GM18868 (cell line): ENCODE data around the gene POU2AF2.
"Not testable (repeated sequence)": the region's sequence is repeated elsewhere in the genome, so short reads cannot be mapped to it uniquely, and the experiment has no call there.

ENCODE experiments used
- ATAC-seq: cut with Tn5 transposase; IDR thresholded peaks from one replicate; pipeline ENCODE4 v1.9.1; 2021; ENCODE audit warnings: mild to moderate bottlenecking, moderate library complexity; ENCODE audit not compliant: unreplicated experiment

Gene POU2AF2, protein sequence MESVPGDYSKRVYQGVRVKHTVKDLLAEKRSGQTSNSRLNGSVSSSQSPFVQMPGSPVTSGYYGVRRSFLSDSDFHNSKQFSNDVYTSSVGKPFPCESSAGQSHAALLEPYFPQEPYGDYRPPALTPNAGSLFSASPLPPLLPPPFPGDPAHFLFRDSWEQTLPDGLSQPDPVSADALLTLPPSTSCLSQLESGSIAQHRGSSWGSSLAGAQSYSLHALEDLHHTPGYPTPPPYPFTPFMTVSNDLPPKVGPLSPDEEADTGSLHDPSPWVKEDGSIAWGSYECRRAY

DNA sequence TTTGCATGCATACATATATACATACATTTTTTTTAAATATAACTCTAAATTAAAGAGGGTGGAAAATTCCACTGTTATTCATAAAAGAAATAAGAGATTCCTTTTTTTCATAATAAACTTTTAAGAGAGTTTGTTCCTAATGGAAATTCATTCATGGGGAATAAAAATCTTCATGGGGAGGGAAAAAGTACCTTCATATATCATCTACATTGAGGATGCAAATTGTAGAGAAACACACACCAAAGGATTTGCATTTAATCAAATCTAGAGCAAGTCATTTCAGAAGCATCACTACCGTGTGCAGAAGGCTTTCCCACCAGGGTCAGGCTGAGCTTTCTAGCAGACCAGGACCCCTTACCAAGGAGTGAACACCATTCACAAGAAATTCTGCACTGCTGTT, at the start of gene POU2AF2:
Gene POU2AF2 (plus strand): TSS at position 301 of the 400 bp plus-strand sequence. CDS start 129 bp downstream, outside the sequence.
- no peak for ATAC-seq

DNA sequence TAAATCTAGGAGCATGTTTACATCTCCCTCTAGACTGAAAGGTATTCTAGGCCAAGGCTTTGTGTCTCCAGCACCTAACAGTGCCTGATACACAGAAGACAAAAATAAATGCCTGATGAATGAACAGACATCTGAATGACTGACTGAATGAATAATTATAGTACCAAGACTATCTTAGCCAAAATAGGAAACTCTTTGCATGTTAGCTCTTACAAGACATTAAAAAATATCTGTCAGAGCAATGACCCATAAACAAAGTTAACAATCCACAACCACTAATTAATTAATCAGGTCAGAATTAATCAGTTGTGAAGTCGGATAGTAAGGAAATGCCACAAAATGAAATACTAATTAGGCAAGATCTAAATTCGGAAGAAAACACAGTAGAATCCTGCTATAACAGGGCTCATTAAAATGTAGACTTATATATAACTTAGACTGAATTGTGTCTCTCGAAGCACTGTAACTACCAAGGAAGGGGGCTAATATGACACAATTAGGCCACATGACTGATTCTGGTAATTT, 45.5 kb upstream of the POU2AF2 start:
- no peak for ATAC-seq

DNA sequence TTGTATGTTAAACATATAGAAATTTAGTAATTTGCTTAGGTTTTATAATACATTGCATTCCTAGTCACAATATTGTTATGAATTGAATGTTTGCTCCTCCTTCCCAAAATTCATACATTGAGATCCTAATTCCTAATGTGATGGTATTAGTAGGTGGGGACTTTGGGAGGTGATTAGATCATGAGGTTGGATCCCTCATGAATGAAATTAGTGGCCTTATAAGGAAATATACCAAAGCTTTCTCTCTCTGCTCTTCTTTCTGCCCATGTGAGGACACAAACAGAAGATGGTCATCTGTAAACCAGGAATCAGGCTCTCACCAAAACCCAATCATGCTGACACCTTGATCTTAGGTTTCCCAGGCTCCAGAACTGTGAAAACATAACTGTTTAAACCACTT, 41.3 kb upstream of the POU2AF2 start:
- no peak for ATAC-seq

DNA sequence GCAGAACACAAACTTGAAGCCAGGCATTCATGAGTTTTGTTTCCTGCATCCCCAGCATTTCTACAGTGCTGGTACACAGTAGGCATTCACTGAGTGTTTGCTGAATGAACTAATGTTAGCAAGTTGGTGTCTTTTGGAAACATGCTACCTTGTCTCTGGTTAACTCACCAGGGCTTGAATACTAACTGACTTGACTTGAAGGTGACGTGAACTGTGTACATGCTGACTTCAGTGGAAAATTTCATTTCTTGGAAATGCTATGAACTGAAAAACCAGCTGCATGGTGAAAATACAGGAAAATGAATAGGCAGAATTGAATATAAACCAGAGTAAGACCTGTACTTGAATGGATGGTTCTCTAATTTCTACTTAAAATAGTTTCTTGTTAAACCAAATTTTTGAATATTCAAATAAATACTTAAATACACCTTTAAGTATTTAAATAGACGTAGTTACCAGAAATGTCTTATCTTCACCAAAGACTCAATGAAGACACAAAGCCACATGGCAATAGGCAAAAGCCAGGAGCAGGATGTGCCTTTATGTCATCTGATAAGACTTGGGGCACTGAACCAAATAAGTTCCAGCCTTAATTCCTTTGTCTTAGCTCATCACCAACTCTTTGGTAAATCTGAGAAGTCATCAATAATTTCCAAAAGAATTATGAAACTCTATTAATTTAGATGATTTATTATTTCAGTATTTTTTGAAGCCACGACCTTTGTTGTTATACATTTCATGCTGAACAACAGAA, 39.7 kb upstream of the POU2AF2 start:
- ATAC-seq, result no peak

DNA sequence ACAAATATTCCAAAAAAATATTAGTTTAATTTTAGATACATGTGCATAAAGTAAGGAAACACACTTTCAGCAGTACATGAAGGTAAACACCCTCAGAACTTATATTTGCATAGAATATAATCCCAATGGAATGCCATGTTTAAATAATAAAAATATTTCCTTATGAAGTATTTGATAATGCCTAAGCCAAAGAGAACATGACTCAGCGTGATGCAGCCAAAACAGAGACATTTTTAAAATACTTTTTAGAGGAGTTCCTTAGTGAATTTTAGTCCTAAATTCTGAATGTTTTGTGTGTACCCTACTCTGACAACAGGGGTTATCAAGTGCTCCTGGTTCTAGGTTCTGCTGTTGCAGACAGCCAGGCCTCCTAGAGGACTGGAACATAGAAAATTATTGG, 39.1 kb upstream of the POU2AF2 start:
- no peak for ATAC-seq

DNA sequence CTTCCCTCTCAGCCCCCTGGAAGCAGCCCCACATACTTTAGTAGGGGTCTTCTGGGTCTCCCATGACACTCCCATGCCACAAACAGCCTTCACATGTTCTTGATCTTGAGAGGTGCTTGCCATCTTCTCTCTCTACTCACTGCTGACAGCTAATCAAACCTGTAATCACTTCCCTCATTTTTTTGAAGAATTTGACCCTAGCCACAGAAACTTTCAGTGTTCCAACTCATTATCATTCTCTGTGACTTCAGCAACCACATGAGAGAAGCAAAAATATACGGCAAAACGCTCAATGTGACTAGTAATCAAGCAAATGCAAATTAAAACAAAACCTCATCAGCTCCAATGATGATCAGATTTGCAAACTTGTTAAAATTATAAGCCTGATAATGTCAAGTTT, 38.3 kb upstream of the POU2AF2 start:
- no peak for ATAC-seq

DNA sequence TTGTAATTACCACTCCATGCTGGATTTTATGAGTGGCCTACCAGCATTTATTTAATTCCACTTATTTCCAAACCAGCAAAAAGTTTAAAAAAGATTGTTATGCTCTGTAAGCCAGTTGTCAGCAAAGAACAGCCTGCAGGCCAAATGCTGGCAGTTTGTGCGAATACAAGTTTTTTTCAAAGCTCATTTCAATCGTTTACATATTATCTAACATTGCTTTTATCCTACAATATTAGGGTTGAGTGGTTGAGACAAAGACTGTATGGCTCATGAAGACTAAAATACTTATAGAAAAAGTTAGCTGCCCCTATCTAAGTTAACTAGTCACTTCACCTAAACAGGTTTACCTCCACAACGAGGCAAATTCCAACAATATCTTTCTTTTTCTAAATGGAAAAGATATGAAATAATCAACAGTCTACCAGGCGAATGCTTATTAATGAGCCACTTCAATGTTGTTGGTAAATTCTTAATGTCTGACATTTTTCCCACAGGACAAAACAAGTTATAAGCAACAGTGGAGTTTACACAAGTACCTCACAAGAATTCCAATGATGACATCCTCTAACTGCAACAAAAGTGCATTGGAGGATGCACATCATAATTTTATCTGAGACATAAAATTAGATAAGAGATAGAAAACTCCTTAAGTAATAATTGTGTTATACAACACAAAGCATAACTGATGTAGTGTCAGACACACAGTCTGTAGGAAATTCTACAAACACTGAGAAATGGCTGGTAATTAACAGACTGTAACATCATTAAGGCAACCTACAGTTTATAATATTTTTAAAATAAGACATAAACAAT, 35.8 kb upstream of the POU2AF2 start:
- no peak for ATAC-seq

DNA sequence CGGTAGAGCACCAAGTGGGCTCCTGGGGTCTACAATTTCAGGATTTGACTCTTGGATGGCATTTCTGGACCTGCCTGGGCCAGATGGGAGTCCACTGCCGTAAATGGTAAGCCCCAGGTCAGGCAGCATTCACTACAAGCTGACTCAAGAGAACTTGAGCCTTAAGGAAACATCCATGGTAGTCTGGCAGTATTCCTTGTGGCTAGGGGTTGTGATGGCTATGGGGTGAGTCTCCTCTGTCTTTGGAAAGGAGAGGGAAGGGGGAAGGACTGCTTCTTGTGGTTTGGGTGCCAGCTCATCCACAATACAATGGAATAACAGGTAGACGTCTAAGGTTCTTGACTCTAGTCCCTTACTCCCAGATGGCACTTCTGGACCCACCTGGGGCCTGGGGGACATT, 32.3 kb upstream of the POU2AF2 start:
- ATAC-seq, result no peak

DNA sequence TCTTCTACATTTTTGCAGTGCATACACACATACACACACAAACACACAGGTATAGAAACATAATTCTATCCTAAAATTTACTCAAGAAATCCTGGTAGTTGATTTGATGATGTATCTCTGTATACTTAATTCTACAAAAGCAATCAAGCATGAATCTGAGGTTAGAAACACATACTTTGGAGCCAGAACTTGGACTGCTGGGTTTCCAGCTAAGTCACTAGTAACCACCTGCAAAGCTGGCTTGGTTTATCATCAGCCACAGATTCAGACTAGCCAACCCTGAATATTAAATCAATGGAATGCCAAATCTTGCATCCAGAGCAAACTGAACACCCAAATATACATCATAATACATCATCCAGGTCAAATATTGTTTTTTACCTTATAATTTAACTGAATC, 24.8 kb upstream of the POU2AF2 start:
- no peak for ATAC-seq

DNA sequence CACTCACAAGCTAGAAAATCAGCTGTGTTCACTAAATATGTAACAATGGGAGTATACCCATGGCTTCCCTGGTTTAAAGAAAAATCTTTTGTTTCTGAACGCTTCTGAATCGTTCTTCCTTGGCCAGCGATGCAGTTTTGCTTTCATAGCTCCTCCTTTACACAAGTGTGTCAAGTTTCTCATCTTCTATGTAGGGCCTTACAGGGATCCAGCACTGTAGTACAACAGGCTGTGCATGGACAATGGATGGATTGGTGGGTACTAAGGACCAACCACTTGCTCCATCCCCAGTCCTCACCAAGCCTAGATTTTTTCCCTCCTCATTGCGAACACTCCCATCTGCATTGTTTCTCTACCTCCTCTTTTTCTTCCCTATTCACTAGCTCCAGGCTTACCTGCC, 24.3 kb upstream of the POU2AF2 start:
- no peak for ATAC-seq

DNA sequence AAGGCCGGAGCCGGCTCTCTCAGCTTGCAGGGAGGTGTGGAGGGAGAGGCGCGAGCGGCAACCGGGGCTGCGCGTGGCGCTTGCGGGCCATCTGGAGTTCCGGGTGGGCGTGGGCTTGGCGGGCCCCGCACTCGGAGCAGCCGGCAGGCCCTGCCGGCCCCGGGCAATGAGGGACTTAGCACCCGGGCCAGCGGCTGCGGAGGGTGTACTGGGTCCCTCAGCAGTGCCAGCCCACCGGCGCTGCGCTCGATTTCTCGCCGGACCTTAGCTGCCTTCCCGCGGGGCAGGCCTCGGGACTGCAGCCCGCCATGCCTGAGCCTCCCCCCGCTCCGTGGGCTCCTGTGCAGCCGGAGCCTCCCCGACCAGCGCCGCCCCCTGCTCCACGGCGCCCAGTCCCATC, 23.6 kb upstream of the POU2AF2 start:
- not testable (repeated sequence) for ATAC-seq

DNA sequence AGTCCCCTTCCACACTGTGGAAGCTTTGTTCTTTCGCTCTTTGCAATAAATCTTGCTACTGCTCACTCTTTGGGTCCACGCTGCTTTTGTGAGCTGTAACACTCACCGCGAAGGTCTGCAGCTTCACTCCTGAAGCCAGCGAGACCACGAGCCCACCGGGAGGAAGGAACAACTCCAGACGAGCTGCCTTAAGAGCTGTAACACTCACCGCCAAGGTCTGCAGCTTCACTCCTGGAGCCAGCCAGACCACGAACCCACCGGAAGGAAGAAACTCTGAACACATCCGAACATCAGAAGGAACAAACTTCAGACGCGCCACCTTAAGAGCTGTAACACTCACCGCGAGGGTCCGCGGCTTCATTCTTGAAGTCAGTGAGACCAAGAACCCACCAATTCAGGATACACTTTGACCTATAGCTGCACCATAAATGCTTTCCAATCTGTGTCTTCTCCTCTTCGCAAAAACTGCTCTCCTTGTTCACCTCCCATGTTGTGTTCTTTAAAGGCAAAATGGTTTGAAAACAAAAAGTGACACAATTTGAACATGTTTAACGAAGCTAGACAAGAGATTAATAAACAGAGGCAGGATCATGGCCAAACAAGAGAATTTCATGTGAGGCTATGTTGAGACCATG, 22.6 kb upstream of the POU2AF2 start:
- ATAC-seq, result not testable (repeated sequence)

DNA sequence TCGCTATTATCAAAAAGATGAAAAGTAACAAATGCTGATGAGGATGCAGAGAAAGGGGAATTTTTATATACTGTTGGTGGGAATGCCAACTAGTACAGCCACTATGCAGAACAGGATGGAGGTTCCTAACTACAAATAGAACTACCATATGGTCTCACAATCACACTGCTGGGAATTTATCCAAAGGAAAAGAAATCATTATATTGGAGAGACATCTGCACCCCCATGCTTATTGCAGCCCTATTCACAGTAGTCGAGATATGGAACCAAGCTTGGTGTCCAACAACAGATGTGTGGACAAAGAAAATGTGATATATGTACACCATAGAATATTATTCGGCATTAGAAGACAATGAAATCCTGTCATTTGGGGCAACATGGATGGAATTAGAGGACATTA, 19.6 kb upstream of the POU2AF2 start:
- ATAC-seq, result no peak

DNA sequence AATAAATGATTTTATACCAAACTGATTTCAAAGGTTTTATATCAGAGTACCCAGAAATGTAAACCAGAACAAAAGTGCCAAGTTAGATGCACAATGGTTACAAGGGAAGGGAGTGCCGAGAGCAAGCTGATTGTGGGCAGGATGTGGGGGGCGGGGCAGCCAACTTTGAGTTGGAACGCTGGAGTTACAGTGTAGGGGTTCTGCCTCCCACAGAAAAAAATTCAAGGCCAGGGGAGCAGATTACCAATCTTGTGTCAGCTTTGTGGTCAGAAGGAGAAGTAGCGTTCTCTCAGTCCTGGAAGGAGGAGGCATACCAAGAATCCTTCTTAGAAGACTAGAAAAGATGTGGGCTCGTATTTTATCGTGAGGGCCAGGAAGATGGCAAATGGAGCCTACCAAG, 15.9 kb upstream of the POU2AF2 start:
- no peak for ATAC-seq

DNA sequence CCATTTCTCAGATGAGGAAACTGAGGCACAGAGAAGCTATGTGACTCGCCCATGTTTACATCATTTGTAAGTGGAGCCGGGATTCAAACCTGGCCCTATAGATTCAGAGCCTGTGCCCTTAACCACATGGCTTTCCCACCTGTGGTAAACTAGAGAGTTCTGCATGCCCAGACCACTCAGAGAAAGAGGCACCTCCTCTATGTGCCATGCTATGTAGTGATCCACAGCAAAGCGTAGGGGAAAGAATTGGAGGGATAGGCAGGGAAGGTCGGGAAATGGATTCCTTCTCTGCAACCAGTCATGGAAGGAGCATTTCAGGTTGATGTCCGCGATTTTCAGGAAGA, 15.4 kb upstream of the POU2AF2 start:
- peak; percentile 31 for ATAC-seq

DNA sequence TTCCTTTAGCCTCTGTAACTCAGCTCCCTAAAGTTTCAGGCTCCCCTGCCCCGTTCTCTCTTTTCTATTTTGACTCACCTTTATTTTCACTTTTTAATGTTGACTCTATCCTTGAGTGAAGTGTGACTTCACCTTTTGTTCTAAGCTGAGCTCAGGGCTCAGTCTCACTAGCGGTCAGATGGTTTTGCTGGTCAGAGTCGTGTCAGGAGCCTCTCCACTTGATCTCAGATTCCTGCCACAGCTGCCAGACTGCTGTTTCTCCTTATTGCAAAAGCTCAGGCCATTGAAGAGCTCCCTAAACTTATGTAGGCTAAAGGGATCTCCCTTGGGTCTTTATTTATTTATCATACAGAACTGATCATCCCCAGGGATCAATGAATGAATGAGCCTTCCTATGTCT, 13.7 kb upstream of the POU2AF2 start:
- ATAC-seq, result no peak

DNA sequence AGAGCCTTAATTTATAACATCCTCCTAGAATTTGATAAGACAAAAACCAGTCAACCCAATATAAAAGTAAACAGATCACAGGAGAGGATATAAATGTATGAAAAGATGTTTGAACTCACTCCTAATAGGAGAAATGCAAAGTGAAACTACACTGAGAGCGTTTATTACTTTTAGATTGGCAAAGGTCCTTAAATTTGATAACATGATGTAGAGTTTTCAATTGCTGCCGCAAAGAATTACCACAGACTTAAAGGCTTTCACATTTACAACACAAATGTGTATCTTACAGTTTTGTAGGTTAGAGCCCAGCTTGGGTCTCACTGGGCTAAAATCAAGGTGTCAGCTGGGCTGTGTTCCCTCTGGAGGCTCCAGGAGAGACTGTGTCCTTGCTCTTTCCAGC, 9.1 kb upstream of the POU2AF2 start:
- no peak for ATAC-seq

DNA sequence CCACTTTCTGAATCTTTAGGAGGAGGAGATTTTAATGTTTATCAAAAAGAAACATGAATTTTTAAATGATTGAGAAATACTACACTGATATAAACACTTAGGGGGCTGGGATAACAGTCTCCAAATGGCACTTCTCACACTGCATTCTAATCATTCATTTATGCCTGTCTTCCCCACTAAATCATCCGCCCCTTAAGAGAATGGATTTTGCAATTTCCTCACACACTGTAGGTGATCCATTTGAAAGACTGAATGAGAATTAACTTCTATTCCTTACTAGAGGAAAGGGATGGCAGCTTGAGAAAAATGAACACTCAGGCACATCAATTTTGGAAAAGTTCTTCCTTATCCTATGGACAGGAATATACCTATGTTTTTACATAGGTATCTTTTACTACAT, 7.6 kb upstream of the POU2AF2 start:
- ATAC-seq, result no peak

DNA sequence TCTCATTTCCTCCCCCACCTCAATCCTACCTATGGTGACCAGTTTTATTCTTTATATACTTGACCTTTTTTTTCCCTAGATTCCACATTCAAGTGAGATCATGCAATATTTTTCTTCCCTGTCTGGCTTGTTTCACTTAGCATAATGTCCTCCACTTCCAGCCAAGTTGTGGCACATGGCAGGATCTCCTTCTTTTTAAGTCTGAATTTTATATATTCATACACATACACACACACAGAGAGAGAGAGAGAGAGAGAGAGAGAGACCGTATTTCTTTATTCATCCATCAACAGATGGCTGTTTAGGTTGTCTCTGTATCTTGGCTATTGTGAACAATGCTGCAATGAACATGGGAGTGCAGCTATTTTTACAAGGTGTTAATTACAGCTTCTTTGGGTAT, 1.4 kb downstream of the POU2AF2 start:
- ATAC-seq, result no peak

DNA sequence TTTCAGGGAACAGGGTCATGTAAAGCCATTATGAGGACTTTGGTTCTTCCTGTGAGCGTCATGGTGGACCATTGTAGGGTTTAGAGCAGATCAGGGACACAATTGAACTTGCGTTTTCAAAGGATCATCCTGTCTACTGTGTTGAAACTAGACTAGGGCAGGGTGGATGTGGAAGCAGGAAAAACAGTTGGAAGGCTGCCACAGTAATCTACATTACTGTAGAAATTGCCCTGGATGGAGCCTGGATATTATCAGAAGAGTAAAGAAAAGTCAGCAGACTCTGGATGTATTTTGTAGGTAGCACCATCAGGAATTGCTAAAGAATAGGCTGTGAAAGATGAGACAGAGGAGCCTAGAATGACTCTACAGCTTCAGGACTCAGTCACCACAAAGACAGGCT, 5.4 kb downstream of the POU2AF2 start:
- no peak for ATAC-seq

DNA sequence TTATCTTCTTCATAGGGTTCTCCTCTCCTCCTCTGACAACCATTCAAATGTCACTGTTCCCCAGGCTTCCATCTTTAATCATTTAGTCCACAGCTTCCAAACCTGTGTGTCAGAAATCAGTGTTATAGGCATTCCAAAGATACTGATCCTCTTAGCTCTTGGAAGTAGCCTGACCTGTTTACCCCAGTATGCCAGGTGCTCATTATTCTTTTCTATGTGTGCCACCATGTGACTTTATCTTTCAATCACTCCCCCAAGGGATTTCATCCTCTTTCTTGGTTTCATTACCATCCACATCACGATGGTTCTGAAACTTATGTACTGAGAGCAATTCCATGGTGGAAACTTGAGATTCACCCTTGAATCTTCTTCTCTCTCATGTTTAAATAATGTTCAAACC, 7.6 kb downstream of the POU2AF2 start:
- ATAC-seq, result no peak
